GM19240 (cell line): ENCODE results near the gene MBL2.

Experiments used
- DNase-seq: peaks from one replicate; pipeline ENCODE4 v3.0.0; 2011; ENCODE audit warnings: low spot score; ENCODE audit not compliant: insufficient read length

Gene MBL2

GRCh38 chr10:52772623-52773022, at the start of gene MBL2:
MBL2 (minus strand) TSS chr10:52772784; CDS start chr10:52771635, 1,149 bp downstream.
- DNase-seq: no peak

- DNase-seq: no peak
These were observed 47.7 kb upstream of the MBL2 start for GRCh38 chr10:52820309-52820708.

GRCh38 chr10:52818019-52818418, 45.4 kb upstream of the MBL2 start:
- DNase-seq: peak; percentile 5

- peak; percentile 6 for DNase-seq
These were observed 41.9 kb upstream of the MBL2 start for GRCh38 chr10:52814506-52814905.

- no peak for DNase-seq
These were observed 39.2 kb upstream of the MBL2 start for GRCh38 chr10:52811776-52812175.

- no peak for DNase-seq
These were observed 38.2 kb upstream of the MBL2 start for GRCh38 chr10:52810761-52811160.

- no peak for DNase-seq
These were observed 35.2 kb upstream of the MBL2 start for GRCh38 chr10:52807803-52808202.

GRCh38 chr10:52805414-52806285, 33.1 kb upstream of the MBL2 start:
- DNase-seq: no peak

- DNase-seq: no peak
These were observed 29.4 kb upstream of the MBL2 start for GRCh38 chr10:52801947-52802346.

- no peak for DNase-seq
These were observed 13.5 kb upstream of the MBL2 start for GRCh38 chr10:52786098-52786497.

GRCh38 chr10:52785418-52785817, 12.8 kb upstream of the MBL2 start:
- DNase-seq: no peak

GRCh38 chr10:52783726-52784125, 11.1 kb upstream of the MBL2 start:
- DNase-seq: no peak

- DNase-seq: no peak
These were observed 10.0 kb upstream of the MBL2 start for GRCh38 chr10:52782554-52782953.

- DNase-seq: no peak
These were observed 8.0 kb upstream of the MBL2 start for GRCh38 chr10:52780391-52781155.

- DNase-seq: peak; percentile 15
These were observed 7.2 kb upstream of the MBL2 start for GRCh38 chr10:52779541-52780390.

- DNase-seq: no peak
These were observed 6.2 kb upstream of the MBL2 start for GRCh38 chr10:52778511-52779392.

GRCh38 chr10:52777414-52777813, 4.8 kb upstream of the MBL2 start:
- no peak for DNase-seq

- no peak for DNase-seq
These were observed 3.9 kb upstream of the MBL2 start for GRCh38 chr10:52776471-52776903.

- no peak for DNase-seq
These were observed 2.6 kb upstream of the MBL2 start for GRCh38 chr10:52775132-52775647.

GRCh38 chr10:52774600-52775106, 2.1 kb upstream of the MBL2 start:
- no peak for DNase-seq
